Astrocyte (in vitro differentiated cells and primary cell): ENCODE measurements around the gene SHROOM1.

ENCODE experiments used
- EZH2 ChIP-seq: IDR thresholded peaks from 2 replicates; pipeline ENCODE4 v1.6.1; 2012; ENCODE audit warnings: mild to moderate bottlenecking, low read length, inconsistent platforms; ENCODE audit not compliant: insufficient read depth
- TF ChIP-seq, protein P1 (sequence below): IDR thresholded peaks from 2 replicates; pipeline ENCODE4 v1.5.1; 2011; ENCODE audit warnings: low read depth, mild to moderate bottlenecking, inconsistent platforms, low read length, moderate library complexity; ENCODE audit not compliant: insufficient read depth

- TF ChIP-seq, protein P1, sequence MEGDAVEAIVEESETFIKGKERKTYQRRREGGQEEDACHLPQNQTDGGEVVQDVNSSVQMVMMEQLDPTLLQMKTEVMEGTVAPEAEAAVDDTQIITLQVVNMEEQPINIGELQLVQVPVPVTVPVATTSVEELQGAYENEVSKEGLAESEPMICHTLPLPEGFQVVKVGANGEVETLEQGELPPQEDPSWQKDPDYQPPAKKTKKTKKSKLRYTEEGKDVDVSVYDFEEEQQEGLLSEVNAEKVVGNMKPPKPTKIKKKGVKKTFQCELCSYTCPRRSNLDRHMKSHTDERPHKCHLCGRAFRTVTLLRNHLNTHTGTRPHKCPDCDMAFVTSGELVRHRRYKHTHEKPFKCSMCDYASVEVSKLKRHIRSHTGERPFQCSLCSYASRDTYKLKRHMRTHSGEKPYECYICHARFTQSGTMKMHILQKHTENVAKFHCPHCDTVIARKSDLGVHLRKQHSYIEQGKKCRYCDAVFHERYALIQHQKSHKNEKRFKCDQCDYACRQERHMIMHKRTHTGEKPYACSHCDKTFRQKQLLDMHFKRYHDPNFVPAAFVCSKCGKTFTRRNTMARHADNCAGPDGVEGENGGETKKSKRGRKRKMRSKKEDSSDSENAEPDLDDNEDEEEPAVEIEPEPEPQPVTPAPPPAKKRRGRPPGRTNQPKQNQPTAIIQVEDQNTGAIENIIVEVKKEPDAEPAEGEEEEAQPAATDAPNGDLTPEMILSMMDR: no peak
- no peak for TF ChIP-seq EZH2
These were observed 56.0 kb downstream of the SHROOM1 start for GRCh38 chr5:132774406-132774805.
